MCF 10A (cell line): Measurements from ENCODE around the gene PTPRQ. TPM values are rescaled to one million over a fixed set of nuclear protein-coding genes. Genes with fewer than 3 reads are reported as not detected.

Experiments
- BruUV-seq: library from RNA; stranded (reverse); fragments of 400-500 nt; replicated peaks from 2 replicates; lab custom pipeline; 2021; lab: Mats Ljungman, UMichigan
- CTCF ChIA-PET: fragments of 300-600 bp; sonication (Branson Sonifier 250); formaldehyde crosslinking; extraction: SDS; loops from one replicate; lab custom pipeline; 2021; ENCODE audit warnings: antibody characterized with exemption, inconsistent platforms; lab: Yijun Ruan, JAX
- POLR2A ChIA-PET: fragments of 300-600, 350-650 bp; sonication (Branson Sonifier 250); formaldehyde crosslinking; extraction: SDS; loops from one replicate; lab custom pipeline; 2020; ENCODE audit warnings: antibody characterized with exemption, inconsistent platforms; lab: Yijun Ruan, JAX
- DNase-seq: peaks from one replicate; pipeline ENCODE4 v3.0.0-alpha.2; 2018; ENCODE audit not compliant: unreplicated experiment
- H3K27ac Mint-ChIP-seq: one replicate; pipeline ENCODE4 v1.8.0; 2022; ENCODE audit warnings: mild to moderate bottlenecking, low read depth, mixed read lengths; ENCODE audit not compliant: unreplicated experiment
- H3K27me3 Mint-ChIP-seq: one replicate; pipeline ENCODE4 v1.8.0; 2022; ENCODE audit warnings: mixed read lengths; ENCODE audit not compliant: insufficient read depth, unreplicated experiment
- H3K36me3 Mint-ChIP-seq: one replicate; pipeline ENCODE4 v1.8.0; 2022; ENCODE audit warnings: mild to moderate bottlenecking, moderate library complexity, mixed read lengths; ENCODE audit not compliant: insufficient read depth, unreplicated experiment
- H3K4me1 Mint-ChIP-seq: one replicate; pipeline ENCODE4 v1.8.0; 2022; ENCODE audit warnings: mixed read lengths; ENCODE audit not compliant: insufficient read depth, unreplicated experiment
- H3K4me3 Mint-ChIP-seq: one replicate; pipeline ENCODE4 v1.8.0; 2022; ENCODE audit warnings: mild to moderate bottlenecking, moderate library complexity, mixed read lengths; ENCODE audit not compliant: unreplicated experiment
- H3K9me3 Mint-ChIP-seq: one replicate; pipeline ENCODE4 v1.8.0; 2022; ENCODE audit warnings: mixed read lengths; ENCODE audit not compliant: unreplicated experiment
- CTCF ChIP-seq: fragments of 200-600 bp; IDR thresholded peaks from one replicate; pipeline ENCODE4 v1.8.0; 2022; ENCODE audit warnings: antibody characterized with exemption, mild to moderate bottlenecking; ENCODE audit not compliant: unreplicated experiment
- intact Hi-C: fragments of 100-400 bp; cut with micrococcal nuclease; formaldehyde crosslinking; loops from 2 replicates; pipeline ENCODE4 v1.14.1; 2022
- total RNA-seq: library from RNA; stranded (reverse); gene quantifications from 2 replicates; pipeline ENCODE4 v1.2.3, GENCODE V29; 2022

PTPRQ gene
- total RNA-seq, 1 experiment from 2014 or later: not detected

GRCh38 chr12:80692114-80692513, 248.1 kb downstream of the PTPRQ start:
- no peaks in the 10 kb centered on the region for H3K4me1 Mint-ChIP-seq
- no peak for TF ChIP-seq CTCF
- no peak overlapping the region for H3K4me3 Mint-ChIP-seq
- no TSS peak for BruUV-seq
- no peaks in the 10 kb centered on the region for H3K9me3 Mint-ChIP-seq
- no peaks in the 10 kb centered on the region for H3K36me3 Mint-ChIP-seq
- H3K27me3 Mint-ChIP-seq: peaks cover 8% of the 10 kb centered on the region
- H3K27ac Mint-ChIP-seq: no peak overlapping the region
- intact Hi-C loops: no loop called here
- no peak for DNase-seq
- CTCF ChIA-PET: no interaction called here
- POLR2A ChIA-PET: interaction anchor here (0.7 kb wide), 1 partner anchor 12 kb away, joined by 3 read pairs; no protein-coding TSS in a partner anchor

- H3K27ac Mint-ChIP-seq: no peak overlapping the region
- ChIA-PET POLR2A (no interaction called here), CTCF (interaction anchor here (1.6 kb wide), 1 partner anchor 11 kb away, joined by 3 read pairs; no protein-coding TSS in a partner anchor)
- H3K4me1 Mint-ChIP-seq: no peaks in the 10 kb centered on the region
- DNase-seq: no peak
- no peak overlapping the region for H3K4me3 Mint-ChIP-seq
- intact Hi-C loops: no loop called here
- TF ChIP-seq CTCF: no peak
- H3K36me3 Mint-ChIP-seq: no peaks in the 10 kb centered on the region
- no peaks in the 10 kb centered on the region for H3K9me3 Mint-ChIP-seq
- no TSS peak for BruUV-seq
- peaks cover 26% of the 10 kb centered on the region for H3K27me3 Mint-ChIP-seq
Measured at GRCh38 chr12:80697270-80697887, 253.3 kb downstream of the PTPRQ start.

- ChIA-PET POLR2A (no interaction called here), CTCF (no interaction called here)
- no peak for TF ChIP-seq CTCF
- Mint-ChIP-seq H3K9me3 (no peaks in the 10 kb centered on the region), H3K27ac (no peak overlapping the region), H3K4me1 (peaks cover 9% of the 10 kb centered on the region), H3K36me3 (no peaks in the 10 kb centered on the region), H3K4me3 (no peak overlapping the region), H3K27me3 (peaks cover 26% of the 10 kb centered on the region)
- BruUV-seq: no TSS peak
- DNase-seq: no peak
- intact Hi-C loops: no loop called here
Measured at GRCh38 chr12:80698256-80698655, 254.2 kb downstream of the PTPRQ start.

GRCh38 chr12:80698847-80699542, 255.0 kb downstream of the PTPRQ start:
- H3K4me1 Mint-ChIP-seq: peaks cover 11% of the 10 kb centered on the region
- no peak for DNase-seq
- BruUV-seq: no TSS peak
- intact Hi-C loops: no loop called here
- no peaks in the 10 kb centered on the region for H3K36me3 Mint-ChIP-seq
- no peak overlapping the region for H3K27ac Mint-ChIP-seq
- H3K9me3 Mint-ChIP-seq: no peaks in the 10 kb centered on the region
- H3K27me3 Mint-ChIP-seq: peaks cover 26% of the 10 kb centered on the region
- TF ChIP-seq CTCF: no peak
- ChIA-PET CTCF (no interaction called here), POLR2A (no interaction called here)
- no peak overlapping the region for H3K4me3 Mint-ChIP-seq
